K562 (cell line): ENCODE data around the gene DYNC1H1. TPM values are rescaled to one million over a fixed set of nuclear protein-coding genes. Genes with fewer than 3 reads are reported as not detected.

ENCODE experiments used
- BHLHE40 ChIP-seq: IDR thresholded peaks from 2 replicates; pipeline ENCODE4 v1.6.1; 2011; ENCODE audit warnings: low read length, improper control_type of control experiment
- BRD4 ChIP-seq: fragments of 200-600 bp; sonication (generic); IDR thresholded peaks from 2 replicates; pipeline ENCODE4 v1.6.1; 2017; ENCODE audit warnings: inconsistent platforms
- CC2D1A ChIP-seq: fragments of 450-650 bp; IDR thresholded peaks from 2 replicates; pipeline ENCODE4 v1.6.1; 2017; ENCODE audit warnings: mild to moderate bottlenecking
- CREBBP ChIP-seq: IDR thresholded peaks from one replicate; pipeline ENCODE4 v1.6.1; 2012; ENCODE audit warnings: low read depth, mild to moderate bottlenecking, control low read depth, inconsistent platforms, low read length
- CREM ChIP-seq: IDR thresholded peaks from 2 replicates; pipeline ENCODE4 v1.6.1; 2014; ENCODE audit warnings: antibody characterized with exemption, low read depth
- EZH2 ChIP-seq: IDR thresholded peaks from 2 replicates; pipeline ENCODE4 v1.6.1; 2012; ENCODE audit warnings: low read depth, mild to moderate bottlenecking, inconsistent platforms, low read length, borderline replicate concordance
- HDAC1 ChIP-seq, 2 experiments: fragments of 450-650 bp; IDR thresholded peaks; 2 replicates each; pipeline ENCODE4 v1.6.1; 2016 to 2017; ENCODE audit warnings: inconsistent platforms in 1 of 2, mild to moderate bottlenecking in 1 of 2, moderate library complexity in 1 of 2
- ID3 ChIP-seq, 2 experiments: fragments of 250-450 bp in 1 of 2; fragments of 450-650 bp in 1 of 2; sonication (Bioruptor Pico) in 1 of 2; IDR thresholded peaks; 2 replicates each; pipeline versions ENCODE4 v1.6.1 to v1.8.0; 2016 to 2021; ENCODE audit warnings: mild to moderate bottlenecking in 2 of 2, moderate library complexity in 2 of 2, missing compliant biosample characterization in 1 of 2, missing genetic modification characterization in 1 of 2
- JUND ChIP-seq, 2 experiments: IDR thresholded peaks; 2 replicates in 1 of 2; 3 replicates in 1 of 2; pipeline ENCODE4 v1.6.1; 2011; ENCODE audit warnings: borderline replicate concordance in 2 of 2, low read depth in 2 of 2, low read length in 2 of 2, improper control_type of control experiment in 1 of 2, missing biosample characterization in 1 of 2, missing genetic modification characterization in 1 of 2, missing genetic modification reagents in 1 of 2
- KLF13 ChIP-seq: fragments of 450-650 bp; IDR thresholded peaks from 2 replicates; pipeline ENCODE4 v1.6.1; 2016; ENCODE audit warnings: missing genetic modification characterization, low read depth, mild to moderate bottlenecking, missing compliant biosample characterization, moderate library complexity, borderline replicate concordance
- POLR2H ChIP-seq: IDR thresholded peaks from 2 replicates; pipeline ENCODE4 v1.6.1; 2016; ENCODE audit warnings: missing genetic modification characterization, low read depth, mild to moderate bottlenecking, control low read depth, missing compliant biosample characterization, moderate library complexity
- RBM34 ChIP-seq: fragments of 200-400 bp; formaldehyde crosslinking; IDR thresholded peaks from 2 replicates; pipeline ENCODE4 v1.6.1; 2018; ENCODE audit warnings: low read length, borderline replicate concordance; ENCODE audit not compliant: insufficient read depth
- TBP ChIP-seq: optimal IDR thresholded peaks from 2 replicates; pipeline ENCODE3; 2011; ENCODE audit warnings: low read depth, low read length, improper control_type of control experiment
- TCF3 ChIP-seq: sonication (generic); formaldehyde crosslinking; IDR thresholded peaks from 2 replicates; pipeline ENCODE4 v1.4.0; 2020; ENCODE audit warnings: mild to moderate bottlenecking, missing genetic modification reagents
- TEAD4 ChIP-seq, 2 experiments: sonication (generic) in 1 of 2; formaldehyde crosslinking in 1 of 2; IDR thresholded peaks; 2 replicates each; pipeline versions ENCODE4 v1.6.1 to v1.8.0; 2012 to 2022; ENCODE audit warnings: borderline replicate concordance in 1 of 2, inconsistent platforms in 1 of 2, low read length in 1 of 2, mild to moderate bottlenecking in 1 of 2, missing genetic modification reagents in 1 of 2
- ZNF668 ChIP-seq: fragments of 250-450 bp; sonication (Bioruptor Pico); IDR thresholded peaks from 2 replicates; pipeline ENCODE4 v1.8.0; 2022; ENCODE audit warnings: mild to moderate bottlenecking, inconsistent platforms
- polyA plus RNA-seq, 8 experiments: library from polyadenylated mRNA; depleted of rRNA in 4 of 8; stranded (reverse) in 5 of 8; unstranded in 3 of 8; fragments of >200 nt; fragmentation: Nextera tagmentation in 2 of 8; fragmentation: Illumina TruSeq in 1 of 8; extraction: Ambion mirVana in 2 of 8; extraction: Trizol in 1 of 8; gene quantifications; 2 replicates each; pipeline versions ENCODE4 v1.2.1 to v1.2.3, GENCODE V29; 2011 to 2014; ENCODE audit warnings: inconsistent platforms in 1 of 8, missing spikeins in 1 of 8
- total RNA-seq, 7 experiments: library from RNA; depleted of rRNA in 6 of 7; stranded (reverse); fragments of >200 nt in 6 of 7; fragmentation: Illumina TruSeq in 2 of 7; extraction: Trizol in 2 of 7; gene quantifications; 2 replicates each; pipeline versions ENCODE4 v1.2.1 to v1.2.3, GENCODE V29; 2011 to 2021; ENCODE audit warnings: low replicate concordance in 1 of 7
- TF ChIP-seq, protein P1 (sequence below): IDR thresholded peaks from 2 replicates; pipeline ENCODE4 v1.6.1; 2016; ENCODE audit warnings: missing genetic modification characterization, missing compliant biosample characterization
- TF ChIP-seq, protein P2 (sequence below): sonication (generic); formaldehyde crosslinking; IDR thresholded peaks from 2 replicates; pipeline ENCODE4 v1.8.0; 2022; ENCODE audit warnings: missing genetic modification reagents, mild to moderate bottlenecking, moderate library complexity, borderline replicate concordance
- TF ChIP-seq, protein P3 (sequence below), 2 experiments: fragments of 450-650 bp; conservative IDR thresholded peaks; 2 replicates each; pipeline ENCODE4 v1.6.1; 2017; ENCODE audit warnings: mild to moderate bottlenecking in 2 of 2, moderate library complexity in 2 of 2
- TF ChIP-seq, protein P4 (sequence below): sonication (generic); formaldehyde crosslinking; IDR thresholded peaks from 2 replicates; pipeline ENCODE4 v1.8.1; 2023; ENCODE audit warnings: mild to moderate bottlenecking, missing genetic modification reagents

DYNC1H1 gene
- total and polyA plus RNA-seq, 9 of the 15 experiments (the other 6 are each of a cell fraction or from before 2014, with no cell fraction given): 31.9 to 335 (median 115) TPM

DNA sequence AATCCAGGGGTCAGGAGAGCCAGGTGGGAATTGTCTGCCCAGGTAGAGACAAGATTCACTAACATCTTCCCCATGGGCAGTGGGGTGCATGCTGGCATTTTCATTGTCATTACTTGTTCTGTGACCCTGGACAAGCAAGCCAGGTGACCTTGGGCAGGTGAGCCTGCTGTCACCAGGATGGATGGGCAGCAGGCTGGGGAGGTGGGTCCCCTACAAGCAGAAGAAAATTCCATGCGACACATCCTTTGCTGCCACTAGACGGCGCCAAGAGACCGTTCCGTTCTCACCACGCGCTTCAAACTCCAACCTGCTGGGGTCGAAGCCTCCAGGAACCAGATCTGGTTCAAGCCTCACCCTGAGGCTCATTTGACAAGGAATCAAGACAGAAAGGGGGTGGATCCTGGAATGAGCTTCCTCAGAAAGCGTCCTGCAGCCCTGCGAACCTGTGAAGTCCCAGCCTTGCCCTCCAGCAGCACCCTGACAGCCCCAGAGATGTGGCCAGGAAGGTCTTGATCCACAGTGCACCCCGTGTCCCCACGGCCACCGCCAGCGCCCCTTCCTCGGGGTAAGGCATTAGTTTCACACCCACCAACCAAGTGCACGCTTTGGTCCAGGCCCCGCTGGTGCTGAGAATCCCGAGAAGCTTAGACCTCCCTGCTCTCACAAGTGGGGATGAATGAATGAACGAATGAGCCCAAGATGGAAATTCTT is 3.2 kb upstream of the DYNC1H1 start (continued):
- no peak for TF ChIP-seq KLF13 (tag)
- TF ChIP-seq, protein P1, sequence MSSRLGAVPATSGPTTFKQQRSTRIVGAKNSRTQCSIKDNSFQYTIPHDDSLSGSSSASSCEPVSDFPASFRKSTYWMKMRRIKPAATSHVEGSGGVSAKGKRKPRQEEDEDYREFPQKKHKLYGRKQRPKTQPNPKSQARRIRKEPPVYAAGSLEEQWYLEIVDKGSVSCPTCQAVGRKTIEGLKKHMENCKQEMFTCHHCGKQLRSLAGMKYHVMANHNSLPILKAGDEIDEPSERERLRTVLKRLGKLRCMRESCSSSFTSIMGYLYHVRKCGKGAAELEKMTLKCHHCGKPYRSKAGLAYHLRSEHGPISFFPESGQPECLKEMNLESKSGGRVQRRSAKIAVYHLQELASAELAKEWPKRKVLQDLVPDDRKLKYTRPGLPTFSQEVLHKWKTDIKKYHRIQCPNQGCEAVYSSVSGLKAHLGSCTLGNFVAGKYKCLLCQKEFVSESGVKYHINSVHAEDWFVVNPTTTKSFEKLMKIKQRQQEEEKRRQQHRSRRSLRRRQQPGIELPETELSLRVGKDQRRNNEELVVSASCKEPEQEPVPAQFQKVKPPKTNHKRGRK (tag): no peak
- TF ChIP-seq TCF3: no peak
- TF ChIP-seq, protein P2, sequence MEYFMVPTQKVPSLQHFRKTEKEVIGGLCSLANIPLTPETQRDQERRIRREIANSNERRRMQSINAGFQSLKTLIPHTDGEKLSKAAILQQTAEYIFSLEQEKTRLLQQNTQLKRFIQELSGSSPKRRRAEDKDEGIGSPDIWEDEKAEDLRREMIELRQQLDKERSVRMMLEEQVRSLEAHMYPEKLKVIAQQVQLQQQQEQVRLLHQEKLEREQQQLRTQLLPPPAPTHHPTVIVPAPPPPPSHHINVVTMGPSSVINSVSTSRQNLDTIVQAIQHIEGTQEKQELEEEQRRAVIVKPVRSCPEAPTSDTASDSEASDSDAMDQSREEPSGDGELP: peak; percentile 43; the same call in 1 of the 2 replicates
- TF ChIP-seq, protein P3, sequence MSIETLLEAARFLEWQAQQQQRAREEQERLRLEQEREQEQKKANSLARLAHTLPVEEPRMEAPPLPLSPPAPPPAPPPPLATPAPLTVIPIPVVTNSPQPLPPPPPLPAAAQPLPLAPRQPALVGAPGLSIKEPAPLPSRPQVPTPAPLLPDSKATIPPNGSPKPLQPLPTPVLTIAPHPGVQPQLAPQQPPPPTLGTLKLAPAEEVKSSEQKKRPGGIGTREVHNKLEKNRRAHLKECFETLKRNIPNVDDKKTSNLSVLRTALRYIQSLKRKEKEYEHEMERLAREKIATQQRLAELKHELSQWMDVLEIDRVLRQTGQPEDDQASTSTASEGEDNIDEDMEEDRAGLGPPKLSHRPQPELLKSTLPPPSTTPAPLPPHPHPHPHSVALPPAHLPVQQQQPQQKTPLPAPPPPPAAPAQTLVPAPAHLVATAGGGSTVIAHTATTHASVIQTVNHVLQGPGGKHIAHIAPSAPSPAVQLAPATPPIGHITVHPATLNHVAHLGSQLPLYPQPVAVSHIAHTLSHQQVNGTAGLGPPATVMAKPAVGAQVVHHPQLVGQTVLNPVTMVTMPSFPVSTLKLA (conservative IDR thresholded peaks at IDR 0.05): 0 out of 4 replicates have a peak, but pooled peaks of 1 of the 2 experiments have one; percentile 37
- TF ChIP-seq HDAC1 (IDR thresholded peaks at IDR 0.05): no peak
- TF ChIP-seq EZH2: no peak
- TF ChIP-seq TEAD4 (IDR thresholded peaks at IDR 0.05; ENCODE audit: low read length): peak; percentile 45; the same call in 1 of the 2 replicates
- TF ChIP-seq TEAD4 (CRISPR knock-in tag; IDR thresholded peaks at IDR 0.05; ENCODE audit: borderline replicate concordance): no peak
- 0 out of 2 replicates have a peak, but pooled peaks have one; percentile 19 for TF ChIP-seq JUND (IDR thresholded peaks at IDR 0.05; ENCODE audit: borderline replicate concordance, low read depth, low read length)
- TF ChIP-seq JUND (tag; IDR thresholded peaks at IDR 0.05; ENCODE audit: borderline replicate concordance, low read depth, low read length): no peak
- TF ChIP-seq, protein P4, sequence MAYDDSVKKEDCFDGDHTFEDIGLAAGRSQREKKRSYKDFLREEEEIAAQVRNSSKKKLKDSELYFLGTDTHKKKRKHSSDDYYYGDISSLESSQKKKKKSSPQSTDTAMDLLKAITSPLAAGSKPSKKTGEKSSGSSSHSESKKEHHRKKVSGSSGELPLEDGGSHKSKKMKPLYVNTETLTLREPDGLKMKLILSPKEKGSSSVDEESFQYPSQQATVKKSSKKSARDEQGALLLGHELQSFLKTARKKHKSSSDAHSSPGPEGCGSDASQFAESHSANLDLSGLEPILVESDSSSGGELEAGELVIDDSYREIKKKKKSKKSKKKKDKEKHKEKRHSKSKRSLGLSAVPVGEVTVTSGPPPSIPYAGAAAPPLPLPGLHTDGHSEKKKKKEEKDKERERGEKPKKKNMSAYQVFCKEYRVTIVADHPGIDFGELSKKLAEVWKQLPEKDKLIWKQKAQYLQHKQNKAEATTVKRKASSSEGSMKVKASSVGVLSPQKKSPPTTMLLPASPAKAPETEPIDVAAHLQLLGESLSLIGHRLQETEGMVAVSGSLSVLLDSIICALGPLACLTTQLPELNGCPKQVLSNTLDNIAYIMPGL: no peak
- no peak for TF ChIP-seq RBM34
- 0 out of 2 replicates have a peak, but pooled peaks have one; percentile 46 for TF ChIP-seq CC2D1A
- TF ChIP-seq TBP: no peak
- TF ChIP-seq BHLHE40: no peak
- no peak for TF ChIP-seq POLR2H (tag)
- no peak for TF ChIP-seq BRD4
- peak; percentile 27; the same call in 1 of the 2 replicates for TF ChIP-seq CREM
- no peak for TF ChIP-seq ZNF668 (CRISPR knock-in tag)
- TF ChIP-seq CREBBP: no peak
- TF ChIP-seq ID3 (CRISPR knock-in tag; IDR thresholded peaks at IDR 0.05): no peak
- TF ChIP-seq ID3 (tag; IDR thresholded peaks at IDR 0.05): no peak
